GM18867 (cell line): Measurements from ENCODE around the gene SBSN.

ENCODE experiments used
- ATAC-seq: cut with Tn5 transposase; IDR thresholded peaks from one replicate; pipeline ENCODE4 v1.9.1; 2021; ENCODE audit warnings: mild to moderate bottlenecking, moderate library complexity; ENCODE audit not compliant: unreplicated experiment

SBSN gene

DNA sequence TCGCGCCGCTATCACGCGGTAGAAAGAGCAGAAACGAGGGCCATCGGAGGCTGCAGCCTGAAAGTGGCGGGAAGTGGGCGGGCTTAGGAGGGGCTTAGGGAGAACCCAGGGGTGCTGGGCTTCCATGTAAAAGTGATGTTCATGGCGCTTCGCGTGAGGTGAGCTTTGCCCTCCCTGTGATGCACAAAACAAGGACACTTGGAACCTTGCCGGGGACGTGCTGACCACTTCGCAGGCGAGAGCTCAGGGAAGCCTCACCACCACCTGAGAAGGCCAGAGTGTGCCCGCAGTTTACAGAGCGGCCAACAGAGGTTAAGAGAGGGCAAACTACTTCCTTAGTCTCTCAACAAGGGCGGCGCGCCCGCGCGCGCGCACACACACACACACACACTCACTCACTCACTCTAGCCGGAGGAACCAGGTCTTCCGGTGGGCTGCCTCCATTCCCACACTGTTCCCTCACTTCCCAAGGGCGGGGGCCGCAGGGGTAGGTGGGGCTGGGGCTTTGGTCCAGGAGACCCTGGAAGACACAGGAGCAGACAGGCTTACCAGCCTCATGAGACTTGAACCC, 5.8 kb upstream of the SBSN start:
- ATAC-seq, result no peak

DNA sequence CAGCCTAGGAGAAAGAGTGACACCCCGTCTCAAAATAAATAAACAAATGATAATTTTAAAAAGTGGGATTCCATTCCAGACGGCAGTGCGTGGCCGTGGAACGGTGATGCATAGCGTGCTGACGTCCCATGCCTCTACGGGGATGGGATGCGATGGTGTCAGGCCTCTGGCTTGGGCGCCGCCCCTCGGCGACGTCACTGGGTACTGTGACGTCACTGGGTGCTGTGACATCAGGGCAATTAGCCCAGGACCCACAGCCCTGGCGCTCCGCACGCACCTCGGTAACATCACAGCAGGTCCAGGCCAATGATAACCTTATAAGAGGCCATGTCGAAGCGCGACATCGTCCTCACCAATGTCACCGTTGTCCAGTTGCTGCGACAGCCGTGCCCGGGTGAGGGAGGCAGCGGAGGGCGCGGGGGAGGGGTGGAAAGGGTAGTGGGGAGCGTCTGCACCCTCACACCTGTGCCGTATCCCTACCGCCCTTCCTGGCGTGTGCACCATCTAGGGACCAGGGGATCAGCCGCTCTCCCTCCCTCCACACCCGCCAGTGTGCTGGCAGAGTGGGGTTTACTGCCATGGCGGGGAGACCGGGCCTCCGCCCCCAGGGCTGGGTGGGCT, 5.2 kb upstream of the SBSN start, which contains the start of gene GAPDHS:
TSS of gene GAPDHS (plus strand) at position 256 of the 621 bp plus-strand sequence. CDS start at position 328, 72 bp downstream.
- no peak for ATAC-seq

DNA sequence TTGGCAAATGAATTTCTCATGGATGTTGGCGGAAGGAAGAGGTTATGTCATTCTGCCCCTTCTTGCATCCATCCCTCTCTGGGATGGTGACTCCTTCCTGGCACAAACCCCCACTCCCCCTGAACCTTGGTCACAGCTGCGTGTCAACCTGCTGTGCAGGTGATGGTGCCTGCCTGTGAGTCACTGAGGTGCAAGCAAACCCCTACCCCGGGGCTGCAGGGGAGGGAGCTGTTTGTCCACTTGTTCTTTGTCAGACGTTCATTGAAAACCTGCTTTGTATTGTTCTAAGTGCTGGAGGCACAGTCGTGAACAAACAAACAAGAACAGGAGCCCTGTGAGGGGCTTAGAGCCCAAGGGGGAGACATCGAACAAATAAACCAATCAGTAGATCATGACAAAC, 3.2 kb upstream of the SBSN start:
- ATAC-seq, result no peak

DNA sequence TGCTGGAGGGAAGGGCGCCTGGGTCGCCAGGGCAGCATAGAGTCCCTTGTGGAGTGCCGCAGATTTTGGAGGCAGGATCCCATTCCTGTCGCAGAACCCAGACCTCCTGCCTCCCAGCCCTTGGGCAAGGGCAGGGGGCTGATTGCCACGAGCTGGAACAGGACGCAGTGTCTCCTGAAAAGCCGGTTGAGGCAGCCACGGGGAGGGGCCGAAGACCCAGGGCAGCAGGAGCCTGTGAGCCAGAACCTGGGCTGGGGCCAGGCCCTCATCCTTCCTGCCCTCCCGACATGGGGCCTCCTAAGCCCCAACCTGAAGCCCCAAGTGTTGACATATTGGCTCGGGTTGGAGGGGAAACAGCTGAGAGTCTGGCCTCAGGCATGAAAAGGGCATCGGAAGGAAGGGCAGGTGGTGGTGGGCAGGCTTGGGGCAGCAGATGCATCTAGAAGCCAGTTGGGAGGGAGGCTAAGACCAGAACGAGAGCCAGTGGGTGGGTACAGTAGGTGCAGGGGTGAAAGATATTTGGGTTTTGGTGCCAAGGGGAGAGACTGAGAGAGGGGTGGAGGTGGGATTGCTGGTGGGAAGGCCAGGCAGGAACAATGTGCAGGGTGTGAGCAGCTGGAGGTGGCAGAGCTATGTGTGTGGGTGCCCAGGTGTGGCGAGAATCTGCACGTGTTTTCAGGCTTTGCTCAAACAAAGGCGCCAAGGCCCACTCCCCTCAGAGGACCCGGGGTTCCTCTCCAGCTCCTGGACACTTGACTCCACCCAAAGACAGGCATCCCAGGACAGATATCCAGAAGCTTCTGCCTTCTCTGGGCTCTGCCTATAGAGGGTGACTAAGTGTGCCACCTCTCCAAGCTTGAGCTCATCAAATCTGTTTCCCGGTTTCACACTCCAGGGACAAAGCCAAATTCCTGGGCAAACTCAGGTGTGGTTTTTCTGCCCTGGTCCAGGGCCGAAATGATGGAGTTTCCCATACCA, 1.4 kb upstream of the SBSN start:
- no peak for ATAC-seq

DNA sequence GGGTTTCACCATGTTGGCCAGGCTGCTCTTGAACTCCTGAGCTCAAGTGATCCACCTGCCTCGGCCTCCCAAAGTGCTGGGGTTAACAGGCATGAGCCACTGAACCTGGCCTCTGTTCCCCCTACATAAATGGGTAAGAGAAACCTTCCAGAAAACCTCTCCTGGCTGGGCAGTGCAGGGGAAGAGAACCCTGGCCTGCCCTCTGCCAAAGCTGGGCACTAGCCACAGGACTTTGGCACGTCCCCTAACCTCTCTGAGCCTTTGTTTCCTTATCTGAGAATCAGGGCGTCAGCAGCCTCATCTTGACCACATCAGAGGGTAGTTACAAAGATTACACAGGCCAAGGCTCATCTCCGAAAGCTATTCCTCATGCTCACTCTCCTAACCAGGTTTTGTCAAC, 2.2 kb downstream of the SBSN start:
- no peak for ATAC-seq

DNA sequence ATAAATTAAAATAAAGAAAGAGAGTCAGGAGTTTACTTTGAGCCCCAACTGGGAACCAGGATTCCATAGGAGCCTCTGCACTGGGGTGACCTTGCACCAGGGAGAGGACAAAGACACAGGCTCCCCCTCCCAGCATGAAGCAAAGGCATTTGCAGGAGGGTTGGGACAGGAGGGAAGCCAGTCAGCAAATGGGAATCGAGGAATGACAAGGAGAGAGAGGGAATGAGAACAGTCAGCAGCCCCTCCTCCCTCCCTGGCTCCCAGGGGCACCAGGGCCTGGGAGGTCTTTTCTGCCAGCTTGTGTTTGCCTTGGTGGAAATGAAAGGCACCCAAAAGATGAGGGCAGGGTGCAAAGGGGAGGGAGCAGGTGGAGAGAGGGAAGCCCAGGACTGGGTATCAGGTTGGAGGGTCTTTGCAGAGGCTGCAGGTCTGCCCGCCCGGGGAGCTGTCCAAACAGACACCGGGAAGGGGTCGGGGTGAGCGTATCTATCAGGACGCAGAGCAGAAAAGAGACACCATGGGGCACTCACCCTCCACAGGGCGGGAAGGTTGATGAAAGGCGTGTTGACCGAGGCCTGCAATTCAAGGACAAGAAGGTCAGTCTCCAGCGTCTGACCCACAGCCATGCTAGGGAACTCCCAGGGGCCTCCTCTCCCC, 3.8 kb downstream of the SBSN start:
- no peak for ATAC-seq

DNA sequence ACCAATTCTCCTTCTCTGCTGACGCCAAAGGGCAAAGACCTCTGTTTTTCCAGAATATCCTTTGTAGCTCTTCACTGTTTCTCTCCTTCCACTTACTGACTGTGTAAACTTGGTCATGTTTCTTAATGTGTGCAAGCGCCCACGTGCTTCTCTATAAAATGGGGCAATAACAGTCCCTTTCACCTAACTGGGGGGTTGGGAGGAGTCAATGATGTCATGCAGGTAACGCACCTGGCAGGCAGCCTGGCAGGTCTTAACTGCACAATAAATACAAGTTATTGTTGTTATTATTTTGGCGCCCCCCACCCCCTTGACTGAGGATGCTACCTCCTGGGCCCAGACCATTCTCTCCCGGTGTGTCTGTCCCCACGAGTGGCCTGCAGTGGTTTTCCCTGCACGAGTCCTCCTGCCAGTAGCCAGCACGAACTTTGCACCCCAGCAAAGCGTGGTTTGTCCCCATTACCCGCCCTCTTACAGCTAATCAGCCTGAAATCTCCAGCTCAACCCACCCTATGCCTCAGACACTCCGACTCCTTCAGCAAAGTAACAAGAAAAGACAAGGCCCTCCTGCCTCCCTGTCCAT, 5.3 kb downstream of the SBSN start:
- no peak for ATAC-seq

DNA sequence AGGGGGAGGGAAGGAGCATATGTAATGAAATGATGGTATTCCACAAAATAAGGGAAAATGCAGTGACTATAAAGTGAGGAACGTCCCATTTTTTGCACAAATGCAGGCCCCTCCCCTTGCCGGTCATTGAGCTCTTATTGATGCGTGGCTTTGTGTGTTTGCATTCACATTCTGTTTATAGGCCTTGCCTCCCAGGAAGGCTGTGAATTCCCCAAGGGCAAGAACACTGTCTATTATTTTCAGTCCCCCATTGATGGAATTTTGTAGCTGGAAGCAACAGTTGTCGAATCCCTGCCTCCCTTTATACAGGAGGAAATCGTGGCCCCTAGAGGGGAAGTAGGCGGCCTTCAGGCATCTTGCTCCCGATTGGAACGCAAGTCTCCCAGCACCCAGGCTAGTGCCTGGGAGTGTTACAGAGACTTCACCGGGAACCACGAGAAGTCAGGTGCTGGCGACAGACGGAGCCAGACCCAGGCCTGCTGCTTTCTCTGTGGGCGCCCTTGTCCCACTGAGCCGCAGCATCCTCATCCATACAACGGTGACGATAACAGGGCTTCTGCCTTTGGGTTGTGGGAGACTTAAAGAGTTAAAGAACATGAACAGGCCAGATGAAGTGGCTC, 6.9 kb downstream of the SBSN start:
- no peak for ATAC-seq

DNA sequence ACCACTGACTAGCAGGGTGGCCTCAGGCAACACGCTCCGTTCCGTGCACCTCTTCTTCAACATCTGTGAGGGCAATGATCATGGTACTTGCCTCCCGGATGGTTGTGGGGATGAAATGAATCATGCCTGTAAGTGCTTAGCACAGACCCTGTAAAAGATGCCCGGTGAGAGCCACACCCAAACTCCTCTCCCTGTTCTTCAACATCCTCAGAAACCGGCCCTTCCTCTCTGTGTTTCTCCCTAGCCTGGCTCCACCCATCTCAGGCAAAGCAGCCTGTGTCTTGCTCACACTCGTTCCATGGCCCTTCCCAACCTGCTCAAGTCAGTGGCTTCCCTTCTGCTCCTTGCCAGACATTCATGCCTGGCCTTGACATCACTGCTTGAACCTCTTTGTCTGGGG, 8.8 kb downstream of the SBSN start:
- ATAC-seq, result no peak

DNA sequence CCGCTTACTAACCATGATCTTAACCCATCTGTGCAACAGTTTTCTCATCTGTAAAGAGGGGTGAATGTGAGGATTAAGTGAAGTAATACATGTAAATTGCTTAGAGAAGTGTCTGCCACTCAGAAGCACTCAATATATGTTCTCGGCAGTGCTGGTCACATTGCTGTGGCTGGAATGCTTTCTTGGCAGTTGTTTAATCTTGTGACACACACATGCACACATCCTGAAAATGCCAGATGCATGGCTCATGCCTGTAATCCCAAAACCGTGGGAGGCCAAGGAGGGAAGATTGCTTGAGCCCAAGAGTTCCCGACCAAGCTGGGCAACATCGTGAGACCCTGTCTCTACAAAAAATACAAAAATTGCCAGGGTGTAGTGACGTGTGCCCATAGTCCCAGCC, 9.8 kb downstream of the SBSN start:
- no peak for ATAC-seq

DNA sequence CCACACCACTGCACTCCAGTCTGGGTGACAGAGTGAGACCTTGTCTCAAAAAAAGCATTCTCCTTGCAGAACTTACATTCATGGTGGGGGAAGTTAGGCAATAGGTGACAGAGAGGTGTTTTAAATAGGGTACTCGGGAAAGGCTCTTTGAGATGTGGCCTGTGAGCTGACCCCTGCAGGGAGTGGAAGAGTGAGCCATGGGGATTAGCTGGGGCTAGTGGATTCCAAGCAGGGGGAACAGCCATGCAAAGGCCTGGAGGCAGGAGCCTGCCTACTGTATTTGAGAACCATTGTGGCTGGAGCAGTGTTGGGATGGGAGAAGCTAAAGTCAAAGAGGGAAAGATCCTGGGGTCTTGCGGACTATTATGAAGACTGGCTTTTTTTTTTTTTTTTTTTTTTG, 10.8 kb downstream of the SBSN start:
- no peak for ATAC-seq

DNA sequence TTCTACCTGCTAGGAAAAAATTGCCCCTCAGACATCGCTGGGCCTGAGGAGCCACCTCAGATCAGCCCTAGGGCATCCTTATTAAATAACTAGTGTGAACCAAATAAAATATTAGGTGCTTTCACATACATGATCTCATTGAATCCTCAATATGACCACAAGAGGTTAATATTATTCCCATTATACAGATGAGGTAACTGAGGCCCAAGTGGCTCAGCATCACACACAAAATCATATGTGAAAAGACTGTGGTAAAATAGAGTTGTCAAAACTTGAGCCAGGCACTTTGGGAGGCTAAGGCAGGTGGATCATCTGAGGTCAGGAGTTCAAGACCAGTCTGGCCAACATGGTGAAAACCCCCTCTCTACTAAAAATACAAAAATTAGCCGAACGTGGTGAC, 11.8 kb downstream of the SBSN start:
- ATAC-seq, result no peak

DNA sequence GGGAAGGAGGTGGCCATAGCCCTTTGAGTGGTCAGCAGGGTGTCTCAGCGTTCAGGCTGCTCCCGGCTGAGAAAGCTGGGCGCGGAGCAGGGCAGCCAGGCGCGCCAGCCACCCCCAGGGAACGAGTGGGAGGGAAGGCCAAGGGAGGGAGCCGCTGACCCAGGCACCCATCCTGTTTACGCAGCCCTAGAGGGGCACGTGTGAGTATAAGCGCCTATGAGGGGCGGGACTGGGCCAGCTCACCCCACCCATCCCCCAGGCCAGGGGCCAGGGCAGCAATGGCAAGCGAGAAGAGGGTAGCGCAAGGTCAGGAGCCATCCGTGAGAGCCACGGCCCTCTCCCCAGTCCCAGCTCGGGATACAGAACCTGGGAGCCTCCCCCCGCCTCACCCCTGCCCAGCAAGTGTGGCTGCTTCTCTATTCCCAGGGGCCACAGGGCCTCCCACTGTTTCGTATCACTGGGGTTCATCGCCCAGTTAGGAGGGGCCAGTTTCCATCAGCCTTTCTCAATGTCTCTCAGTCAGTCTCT, 13.8 kb downstream of the SBSN start:
- no peak for ATAC-seq

DNA sequence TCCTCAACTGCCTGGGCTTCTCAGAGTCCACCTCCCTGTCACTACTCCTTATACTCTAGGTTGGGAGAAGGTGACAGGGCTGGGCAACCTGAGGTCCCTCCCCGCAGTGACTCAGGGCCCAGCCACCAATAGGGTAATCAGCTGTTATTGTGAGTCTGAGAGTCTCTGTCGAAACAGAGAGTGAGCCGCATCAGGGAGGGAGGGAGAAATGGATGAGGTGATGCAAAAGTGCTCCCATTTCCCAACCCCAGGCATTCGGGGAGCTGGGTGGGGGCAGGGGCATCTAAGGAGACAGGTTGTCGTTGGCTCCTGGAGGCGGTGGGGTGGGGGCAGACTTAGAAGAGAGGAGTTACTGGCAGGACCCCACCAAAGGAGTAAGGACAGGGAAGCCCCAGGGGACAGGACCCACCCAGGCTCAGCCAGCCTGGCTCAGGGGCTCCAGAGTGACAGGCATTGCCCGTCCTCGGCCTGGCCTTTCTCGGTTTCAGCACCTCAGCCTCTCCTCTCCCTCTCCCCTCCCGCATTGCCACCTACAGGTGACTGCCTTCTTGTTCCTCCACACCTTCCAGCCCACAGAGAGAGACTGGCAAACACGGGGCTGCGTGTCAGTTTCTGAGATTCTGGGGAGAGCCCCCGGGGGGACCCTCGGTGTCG, 14.4 kb downstream of the SBSN start, which contains the start of gene DMKN:
TSS of gene DMKN (minus strand) at position 22 of the 654 bp plus-strand sequence. CDS start 174 bp downstream, outside the sequence.
- ATAC-seq, result no peak

DNA sequence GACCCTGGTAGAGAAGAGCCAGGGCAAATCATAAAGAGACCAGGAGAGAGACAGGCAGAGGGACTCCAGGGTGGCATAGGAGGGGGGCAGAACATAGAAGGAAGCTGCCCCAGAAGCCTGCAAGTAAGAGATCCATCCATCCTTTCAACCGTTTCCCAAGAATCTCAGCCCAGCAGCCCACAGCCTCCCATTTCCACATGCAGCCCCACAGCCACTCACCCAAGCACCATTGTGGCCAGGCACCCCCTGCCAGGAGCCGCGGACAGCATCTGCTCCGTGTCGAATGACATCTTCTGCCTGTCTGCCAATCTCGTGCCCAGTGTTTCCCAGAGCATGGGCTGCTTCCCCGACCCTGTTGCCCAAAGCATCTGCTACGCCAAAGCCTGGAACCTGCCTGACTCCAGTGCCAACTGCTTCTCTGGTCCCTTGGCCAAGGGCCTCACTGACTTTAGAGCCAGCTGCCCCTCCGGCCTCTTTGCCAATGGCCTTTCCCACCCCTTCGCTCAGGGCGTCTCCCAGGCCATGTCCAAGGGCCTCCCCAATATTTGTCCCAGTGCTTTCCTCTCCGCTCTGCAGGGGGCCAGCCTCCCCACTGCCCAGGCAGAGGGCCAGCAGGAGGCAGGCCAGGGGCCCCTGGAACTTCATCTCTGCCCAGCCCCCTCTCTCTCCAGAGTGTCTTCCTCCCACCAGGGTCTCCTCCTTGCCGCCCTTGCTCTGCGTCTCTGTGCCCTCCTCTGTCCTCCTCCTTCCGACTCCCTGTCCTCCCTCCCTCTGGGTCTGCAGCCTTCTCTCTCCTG, 15.1 kb downstream of the SBSN start:
- no peak for ATAC-seq

DNA sequence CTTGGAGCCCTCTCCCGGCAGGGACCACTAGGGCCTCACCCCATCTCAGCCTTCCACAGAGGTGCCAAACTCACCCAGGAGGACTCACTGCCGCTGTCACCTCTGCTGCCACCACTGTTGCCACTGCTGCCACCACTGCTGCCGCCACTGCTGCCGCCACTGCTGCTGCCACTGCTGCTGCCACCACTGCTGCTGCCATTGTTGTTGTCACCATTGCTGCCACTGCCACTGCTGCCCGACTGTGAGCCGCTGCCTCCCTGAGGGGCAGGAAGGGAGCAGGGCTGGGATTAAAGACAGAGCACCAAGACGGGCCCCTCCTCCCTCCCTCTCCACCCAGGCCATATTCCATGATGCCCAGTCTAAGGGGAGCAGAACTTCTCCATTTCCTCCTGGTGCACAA, 16.8 kb downstream of the SBSN start:
- ATAC-seq, result no peak

DNA sequence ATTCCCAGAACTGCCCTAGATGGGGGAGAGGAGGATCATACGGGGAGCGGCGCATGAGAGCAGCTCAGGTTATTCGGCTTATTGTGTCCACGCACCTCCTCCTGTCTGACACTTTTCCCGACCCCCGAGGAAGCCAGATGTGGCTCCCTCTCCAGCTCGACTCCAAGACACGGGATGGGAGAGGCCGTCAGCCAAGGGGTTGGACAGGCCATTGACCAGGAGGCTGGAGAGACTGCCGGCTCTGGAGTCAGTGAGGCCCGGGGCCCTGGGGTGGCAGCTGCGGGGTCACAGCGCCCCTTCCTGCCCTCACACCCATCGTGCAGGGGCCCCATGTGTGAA, 17.5 kb downstream of the SBSN start:
- no peak for ATAC-seq

DNA sequence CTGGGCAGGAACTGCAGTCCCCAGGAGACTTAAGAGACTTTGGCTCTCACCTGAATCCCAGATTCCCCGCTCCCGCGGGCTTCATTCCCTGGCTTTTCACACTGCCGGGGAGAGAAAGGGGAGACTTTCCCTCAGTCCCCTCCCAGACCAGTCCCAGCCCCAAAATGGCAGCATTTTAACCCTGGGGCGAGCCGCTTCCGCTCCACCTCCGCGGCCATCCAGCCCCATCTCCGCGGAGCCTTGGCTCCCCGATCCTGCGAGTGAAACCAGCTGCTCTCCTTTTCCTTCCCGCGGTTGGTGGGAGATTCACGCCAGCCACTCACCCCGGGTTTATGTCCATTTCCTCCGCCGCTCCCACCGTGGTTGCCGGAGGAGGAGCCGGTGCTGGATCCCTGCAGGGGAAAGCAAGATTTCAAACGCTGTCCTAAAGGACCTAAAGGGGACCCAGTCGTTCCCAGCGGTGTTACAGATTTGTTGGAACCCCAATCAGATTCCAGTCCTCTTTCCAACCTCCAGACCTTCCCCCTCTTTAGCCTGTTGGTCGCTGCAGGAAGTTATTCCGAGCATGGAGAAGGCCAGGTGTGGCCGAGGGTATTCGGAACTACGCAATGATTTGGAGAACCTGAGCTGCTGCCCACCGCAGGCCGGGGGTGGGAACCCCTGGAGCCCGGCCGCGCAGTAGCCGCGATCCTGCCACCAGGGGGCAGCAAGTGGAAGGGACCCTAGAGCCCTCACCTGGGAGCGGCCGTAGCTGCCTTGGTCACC, 18.1 kb downstream of the SBSN start:
- no peak for ATAC-seq
